ENCODE measurements around the gene UBE2I.

UBE2I gene

DNA sequence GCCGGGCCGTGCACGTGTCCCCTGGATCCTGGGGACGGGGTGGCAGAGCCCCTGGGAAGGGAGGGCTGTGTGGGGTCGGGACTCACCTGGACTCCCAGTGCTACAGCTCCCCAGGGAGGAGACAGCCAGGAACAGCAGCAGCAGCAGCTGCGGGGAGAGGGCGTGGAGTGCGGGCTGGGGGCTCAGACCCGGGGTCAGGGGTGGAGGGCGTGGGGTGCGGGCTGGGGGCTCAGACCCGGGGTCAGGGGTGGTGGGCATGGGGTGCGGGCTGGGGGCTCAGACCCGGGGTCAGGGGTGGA lies 32.9 kb upstream of the UBE2I start:
- H3K9me3 ChIP-seq (ENCODE audit: insufficient read depth, low read length): no peaks in the 10 kb centered on the region
- no peak overlapping the region for H3K27ac ChIP-seq (ENCODE audit: low read length)
- no peak overlapping the region for H2AFZ ChIP-seq (ENCODE audit: low read depth, low read length)
- H3K9ac ChIP-seq (ENCODE audit: low read length): no peak overlapping the region
- H3K79me2 ChIP-seq (ENCODE audit: low read length): no peaks in the 10 kb centered on the region
- H3K27me3 ChIP-seq (ENCODE audit: low read depth, low read length): no peaks in the 10 kb centered on the region
- H3K4me3 ChIP-seq (ENCODE audit: low read length): no peak overlapping the region
- no peaks in the 10 kb centered on the region for H3K4me1 ChIP-seq (ENCODE audit: low read length)
- no peaks in the 10 kb centered on the region for H4K20me1 ChIP-seq (ENCODE audit: insufficient read depth, low read length)
- H3K36me3 ChIP-seq (replicated peaks; ENCODE audit: low read depth, low read length): no peaks in the 10 kb centered on the region
- no peak overlapping the region for H3K4me2 ChIP-seq (ENCODE audit: low read length)
- TF ChIP-seq EZH2phosphoT487 (IDR thresholded peaks at IDR 0.05; ENCODE audit: low read depth): no peak
- no peak for TF ChIP-seq CTCF (IDR thresholded peaks at IDR 0.05; ENCODE audit: low read depth, low read length)

DNA sequence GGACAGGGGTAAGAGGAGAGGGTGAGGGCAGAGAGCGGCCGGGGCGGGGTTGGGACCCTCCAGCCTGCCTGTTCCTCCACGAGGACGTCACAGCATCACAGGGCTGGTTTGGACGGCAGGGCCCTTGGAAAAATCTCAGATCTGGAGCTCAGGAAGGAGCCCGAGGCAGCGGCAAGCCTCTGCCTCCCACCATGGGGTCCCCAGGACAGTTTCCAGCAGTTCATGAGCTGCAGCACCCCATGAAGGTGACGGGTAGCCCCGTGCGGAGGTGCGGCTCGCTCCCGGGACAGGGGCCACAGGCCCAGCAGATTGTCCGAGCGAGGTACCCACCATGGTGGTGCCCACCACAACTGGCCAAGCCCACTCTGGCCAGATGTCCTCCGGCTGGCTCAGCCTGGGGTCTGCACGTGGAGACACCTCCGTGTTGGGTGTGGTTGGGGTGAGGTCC lies 32.3 kb upstream of the UBE2I start:
- Histone ChIP-seq H3K27me3 (ENCODE audit: low read depth, low read length) (no peaks in the 10 kb centered on the region), H3K79me2 (ENCODE audit: low read length) (no peaks in the 10 kb centered on the region), H3K27ac (ENCODE audit: low read length) (no peak overlapping the region), H3K36me3 (replicated peaks; ENCODE audit: low read depth, low read length) (no peaks in the 10 kb centered on the region), H3K4me1 (ENCODE audit: low read length) (no peaks in the 10 kb centered on the region), H4K20me1 (ENCODE audit: insufficient read depth, low read length) (no peaks in the 10 kb centered on the region), H2AFZ (ENCODE audit: low read depth, low read length) (no peak overlapping the region), H3K9ac (ENCODE audit: low read length) (no peak overlapping the region), H3K4me3 (ENCODE audit: low read length) (no peak overlapping the region), H3K4me2 (ENCODE audit: low read length) (no peak overlapping the region), H3K9me3 (ENCODE audit: insufficient read depth, low read length) (no peaks in the 10 kb centered on the region)
- TF ChIP-seq CTCF (IDR thresholded peaks at IDR 0.05; ENCODE audit: low read depth, low read length) (no peak), EZH2phosphoT487 (IDR thresholded peaks at IDR 0.05; ENCODE audit: low read depth) (no peak)

DNA sequence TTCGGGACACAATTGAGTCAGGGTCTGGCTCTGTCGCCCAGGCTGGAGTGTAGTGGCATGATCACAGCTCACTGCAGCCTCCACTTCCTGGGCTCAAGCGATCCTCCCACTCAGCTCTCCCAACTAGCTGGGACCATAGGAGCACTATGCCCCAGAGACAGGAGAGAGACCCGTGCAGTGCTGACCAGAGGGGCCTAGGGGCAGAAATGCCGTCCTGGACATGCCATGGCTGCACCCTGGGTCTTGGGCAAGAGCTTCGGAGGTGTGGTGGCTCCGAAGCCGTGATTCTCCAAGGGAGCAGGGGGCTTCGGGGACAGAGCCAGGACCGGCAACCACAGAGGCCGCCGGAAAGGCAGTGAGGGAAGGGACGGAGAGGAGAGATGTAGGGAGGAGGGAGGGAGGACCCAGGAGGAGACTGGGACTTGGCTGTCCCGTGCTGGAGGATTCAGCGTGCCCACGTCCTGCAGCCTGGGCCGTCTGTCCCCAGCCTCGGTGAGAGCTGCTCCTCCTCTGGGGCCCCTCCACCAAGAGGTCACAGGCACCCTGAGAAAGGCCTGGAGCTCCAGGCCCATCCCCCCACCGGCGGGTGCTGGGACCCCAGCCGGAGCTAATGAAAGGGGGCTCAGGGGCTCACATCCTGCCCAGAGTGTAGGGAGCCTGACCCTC lies 31.7 kb upstream of the UBE2I start:
- no peak overlapping the region for H2AFZ ChIP-seq (ENCODE audit: low read depth, low read length)
- H4K20me1 ChIP-seq (ENCODE audit: insufficient read depth, low read length): no peaks in the 10 kb centered on the region
- TF ChIP-seq EZH2phosphoT487 (IDR thresholded peaks at IDR 0.05; ENCODE audit: low read depth): no peak
- no peak for TF ChIP-seq CTCF (IDR thresholded peaks at IDR 0.05; ENCODE audit: low read depth, low read length)
- H3K9ac ChIP-seq (ENCODE audit: low read length): no peak overlapping the region
- H3K4me1 ChIP-seq (ENCODE audit: low read length): no peaks in the 10 kb centered on the region
- H3K27me3 ChIP-seq (ENCODE audit: low read depth, low read length): no peaks in the 10 kb centered on the region
- H3K79me2 ChIP-seq (ENCODE audit: low read length): no peaks in the 10 kb centered on the region
- no peak overlapping the region for H3K4me2 ChIP-seq (ENCODE audit: low read length)
- H3K27ac ChIP-seq (ENCODE audit: low read length): no peak overlapping the region
- H3K9me3 ChIP-seq (ENCODE audit: insufficient read depth, low read length): no peaks in the 10 kb centered on the region
- H3K4me3 ChIP-seq (ENCODE audit: low read length): no peak overlapping the region
- H3K36me3 ChIP-seq (replicated peaks; ENCODE audit: low read depth, low read length): no peaks in the 10 kb centered on the region

- no peaks in the 10 kb centered on the region for H3K36me3 ChIP-seq (replicated peaks; ENCODE audit: low read depth, low read length)
- H3K9ac ChIP-seq (ENCODE audit: low read length): no peak overlapping the region
- no peaks in the 10 kb centered on the region for H4K20me1 ChIP-seq (ENCODE audit: insufficient read depth, low read length)
- no peak overlapping the region for H3K27ac ChIP-seq (ENCODE audit: low read length)
- H3K4me2 ChIP-seq (ENCODE audit: low read length): no peak overlapping the region; the same call in 1 of the 2 replicates
- no peak overlapping the region for H2AFZ ChIP-seq (ENCODE audit: low read depth, low read length)
- no peaks in the 10 kb centered on the region for H3K4me1 ChIP-seq (ENCODE audit: low read length)
- H3K27me3 ChIP-seq (ENCODE audit: low read depth, low read length): no peaks in the 10 kb centered on the region
- no peaks in the 10 kb centered on the region for H3K9me3 ChIP-seq (ENCODE audit: insufficient read depth, low read length)
- H3K4me3 ChIP-seq (ENCODE audit: low read length): no peak overlapping the region
- H3K79me2 ChIP-seq (ENCODE audit: low read length): no peaks in the 10 kb centered on the region
- TF ChIP-seq EZH2phosphoT487 (IDR thresholded peaks at IDR 0.05; ENCODE audit: low read depth): no peak
- TF ChIP-seq CTCF (IDR thresholded peaks at IDR 0.05; ENCODE audit: low read depth, low read length): no peak
Measured at GRCh38 chr16:1278477-1278876, 31.0 kb upstream of the UBE2I start.
